Stimulated activated CD8-positive, alpha-beta memory T cell treated with anti-CD3 and anti-CD28 coated beads, Interleukin-4, amount 100 ng/mL, for 1 hour (primary cell): ENCODE measurements around the gene LRRC28.
A peak's percentile ranks its signal among the peaks of the same experiment; 100 is the strongest.

Source experiments
- DNase-seq, 2 donors: peaks; one replicate each; pipeline ENCODE4 v3.0.0-alpha.2; 2020; ENCODE audit warnings: low read depth in 2 of 2, low spot score in 1 of 2

LRRC28 gene

DNA sequence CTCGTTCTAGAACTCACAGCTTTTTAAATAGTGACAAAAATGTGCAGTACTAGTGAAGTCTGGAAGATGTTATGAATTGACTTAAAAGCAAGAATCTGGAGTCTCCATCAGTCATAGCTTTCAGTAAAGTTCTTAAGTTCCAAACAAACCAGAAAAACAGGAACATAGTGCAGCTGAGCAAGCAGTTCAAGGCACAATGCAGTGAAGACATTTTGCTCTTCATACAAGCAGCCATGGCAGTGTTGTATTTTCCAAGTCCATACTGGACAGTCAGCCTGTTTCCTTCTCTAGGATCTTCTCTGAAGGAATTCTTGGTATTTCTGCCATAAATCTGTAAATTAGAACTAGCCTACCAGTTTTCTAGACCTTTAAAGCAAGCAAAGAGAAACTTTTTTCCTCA is 90.5 kb downstream of the LRRC28 start:
- DNase-seq: no peak

DNA sequence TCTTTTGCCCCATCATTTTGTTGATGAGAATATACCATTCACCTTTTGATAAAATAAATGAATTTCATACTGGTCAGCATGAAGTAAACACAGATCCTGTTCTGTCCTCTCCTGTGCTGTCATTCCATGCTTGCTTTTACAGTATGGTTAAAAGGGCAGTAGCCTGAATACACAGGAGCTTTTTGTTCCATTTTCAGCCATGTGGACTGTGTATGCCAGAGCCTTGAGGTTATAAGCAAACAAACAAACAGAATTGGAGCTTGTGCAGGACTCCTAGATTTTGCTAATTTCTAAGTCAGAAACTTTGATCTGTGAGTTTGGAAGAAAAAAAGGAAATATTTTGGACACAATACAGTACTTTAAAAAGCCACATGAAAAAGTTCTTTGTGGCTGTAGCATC is 91.9 kb downstream of the LRRC28 start:
- no peak for DNase-seq

DNA sequence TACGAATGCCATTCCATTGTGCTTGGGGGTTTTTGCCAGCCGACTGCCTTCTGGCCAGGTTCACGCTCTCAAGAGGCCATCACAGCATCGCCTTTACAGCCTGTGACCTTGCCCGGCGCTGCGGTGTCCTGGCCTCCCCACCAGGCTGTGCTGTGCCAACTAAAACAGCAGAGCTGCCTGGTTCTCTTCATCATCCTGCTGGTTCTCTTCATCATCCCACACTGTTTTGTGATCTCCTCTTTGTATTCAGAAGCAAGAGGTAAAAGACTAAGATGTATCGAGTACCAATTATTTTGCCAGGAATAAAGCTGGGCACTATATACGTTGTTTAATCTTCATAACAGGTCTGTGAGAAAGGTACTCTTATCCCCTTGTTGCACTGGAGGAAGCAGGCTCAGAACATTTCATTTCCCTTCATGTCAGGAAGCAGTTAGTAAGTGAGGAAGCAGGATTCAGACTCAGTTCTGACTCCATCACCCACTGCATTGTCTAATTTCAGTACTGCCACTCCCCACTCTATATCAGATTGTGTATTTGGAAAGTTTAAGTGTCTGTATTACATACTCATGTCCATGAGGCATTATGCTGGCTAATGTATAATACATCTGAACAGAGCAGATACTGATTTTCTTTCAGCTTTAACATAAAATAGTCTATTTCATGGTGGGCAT is 92.7 kb downstream of the LRRC28 start:
- DNase-seq: peak; percentile 13 to 38

DNA sequence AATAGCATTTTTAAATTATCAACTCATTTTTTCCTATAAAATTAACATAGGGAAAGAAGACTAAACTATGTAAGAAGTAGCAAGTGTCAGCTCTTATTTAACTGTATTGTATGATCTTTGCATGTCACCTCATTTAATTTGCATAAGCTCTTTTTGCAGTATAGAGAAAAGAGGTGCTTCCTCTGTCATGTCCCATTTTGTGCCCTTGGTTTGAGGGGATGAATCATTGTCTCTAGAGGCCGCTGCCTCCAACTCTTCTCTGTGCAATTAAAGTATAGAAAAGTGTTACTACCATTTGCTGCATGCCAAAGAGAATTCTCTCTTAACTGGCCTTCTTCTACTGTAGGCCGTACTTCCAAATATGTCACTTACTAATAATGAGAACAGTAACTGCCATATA is 93.4 kb downstream of the LRRC28 start:
- no peak for DNase-seq

DNA sequence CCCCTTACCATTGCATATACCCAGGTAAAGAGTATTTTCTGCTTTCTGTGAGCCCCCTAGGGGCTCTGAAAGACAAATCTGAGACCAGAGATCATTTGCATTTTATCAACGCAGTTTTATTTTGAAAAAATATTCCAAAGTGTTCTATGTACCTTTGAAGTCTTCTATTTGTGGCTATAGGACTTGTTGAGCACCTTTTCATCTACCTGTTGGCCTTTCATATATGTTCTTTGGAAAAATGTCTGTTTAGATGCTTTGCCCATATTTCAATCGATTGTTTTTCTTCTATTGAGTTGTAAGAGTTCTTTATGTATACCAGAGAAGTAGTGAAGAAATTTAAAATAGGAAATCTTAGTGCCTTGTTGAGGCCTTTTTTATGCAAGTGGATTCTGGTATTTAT is 94.0 kb downstream of the LRRC28 start:
- no peak for DNase-seq

DNA sequence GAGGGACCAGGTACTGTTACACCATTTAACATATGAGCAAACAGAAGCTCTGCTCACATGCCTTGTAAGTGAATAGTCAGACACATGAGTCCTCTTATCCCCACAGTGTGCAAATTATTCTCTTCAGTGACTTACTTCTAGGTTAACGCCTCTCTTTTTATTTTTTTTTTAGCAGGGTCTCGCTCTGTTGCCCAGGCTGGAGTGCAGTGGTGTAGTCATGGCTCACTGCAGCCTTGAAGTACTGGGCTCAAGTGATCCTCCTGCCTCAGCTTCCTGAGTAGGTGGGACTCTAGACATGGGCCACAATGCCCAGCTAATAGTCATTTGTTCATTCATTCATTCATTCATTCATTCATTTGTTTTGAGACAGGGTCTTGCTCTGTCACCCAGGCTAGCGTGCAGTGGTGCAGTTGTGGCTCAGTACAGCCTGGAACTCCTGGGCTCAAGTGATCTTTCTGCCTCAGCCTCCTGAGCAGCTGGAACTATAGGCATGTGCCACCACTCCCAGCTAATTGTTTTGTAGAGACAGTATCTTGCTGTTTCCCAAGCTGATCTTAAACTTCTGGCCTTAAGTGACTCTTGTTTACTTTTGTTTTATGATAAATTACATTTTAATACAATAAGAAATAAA is 94.7 kb downstream of the LRRC28 start:
- no peak for DNase-seq

DNA sequence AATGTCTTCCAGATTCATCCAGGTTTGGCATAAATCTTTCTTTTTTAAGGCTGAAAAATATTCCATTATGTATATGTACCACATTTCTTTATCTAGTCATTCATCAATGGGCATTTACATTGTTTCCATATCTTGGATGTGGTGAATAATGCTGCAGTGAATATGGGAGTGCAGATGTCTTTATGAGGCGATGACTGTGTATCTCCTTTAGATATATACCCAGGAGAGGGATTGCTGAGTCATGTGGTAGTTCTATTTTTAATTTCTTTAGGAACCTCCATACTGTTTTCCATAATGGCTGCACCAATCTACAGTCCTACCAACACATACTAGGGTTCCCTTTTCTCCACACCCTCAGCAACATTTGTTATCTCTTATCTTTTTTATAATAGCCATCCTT is 96.3 kb downstream of the LRRC28 start:
- DNase-seq: no peak

DNA sequence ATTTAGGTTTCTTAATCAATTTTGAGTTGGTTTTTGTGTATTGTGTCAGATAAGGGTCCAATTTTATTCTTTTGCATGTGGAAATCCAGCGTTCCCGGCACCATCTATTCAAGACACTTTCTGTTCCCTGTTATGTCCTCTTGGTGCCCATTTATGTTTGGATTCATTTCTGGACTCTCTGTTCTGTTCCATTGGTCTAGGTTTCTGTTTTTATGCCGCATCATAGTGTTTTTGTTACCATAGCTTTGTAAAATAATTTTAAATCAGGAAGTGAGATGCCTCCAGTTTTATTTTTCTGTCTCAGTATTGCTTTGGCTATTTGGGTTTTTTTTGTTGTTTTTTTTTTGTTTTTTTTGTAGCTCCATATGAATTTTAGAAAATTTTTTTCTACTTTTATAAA is 97.1 kb downstream of the LRRC28 start:
- DNase-seq: no peak

DNA sequence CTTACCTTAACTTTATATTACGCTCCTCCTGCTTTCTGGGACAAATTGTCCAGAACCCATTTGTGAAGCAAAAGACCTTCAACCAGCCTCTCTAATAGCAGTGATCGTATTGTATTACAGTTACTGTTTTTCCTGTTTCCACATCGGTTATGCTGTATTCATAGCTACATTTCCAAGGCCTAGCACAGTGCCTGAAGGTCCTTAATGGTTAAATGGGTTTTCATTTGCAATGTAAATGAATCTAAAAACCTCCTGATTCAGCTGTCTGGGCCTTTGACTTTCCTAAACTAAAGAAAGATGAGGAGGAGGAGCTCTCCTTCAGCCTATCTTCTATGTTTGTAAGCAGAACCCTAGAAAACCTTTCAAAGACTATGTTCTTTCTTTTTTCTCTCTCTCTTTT is 99.1 kb downstream of the LRRC28 start:
- DNase-seq: no peak

DNA sequence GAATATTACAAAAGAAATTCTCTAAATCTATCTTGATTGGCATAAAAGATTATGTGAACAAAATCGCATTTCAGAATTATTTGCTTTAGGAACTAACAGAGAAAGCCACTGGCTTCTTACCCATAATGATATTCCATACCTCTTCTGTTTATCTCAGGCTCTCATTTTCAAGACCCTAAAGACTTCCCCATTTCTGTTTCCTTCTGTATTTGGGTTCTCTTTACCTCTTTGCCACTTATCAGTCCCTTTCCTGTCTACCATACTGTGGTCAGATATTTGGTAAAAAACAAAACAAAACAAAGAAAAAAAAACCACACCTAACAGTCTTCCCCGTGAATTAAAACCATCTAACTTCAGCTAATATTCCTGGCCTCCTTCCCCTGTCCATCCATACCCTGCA is 108.5 kb downstream of the LRRC28 start:
- DNase-seq: no peak

DNA sequence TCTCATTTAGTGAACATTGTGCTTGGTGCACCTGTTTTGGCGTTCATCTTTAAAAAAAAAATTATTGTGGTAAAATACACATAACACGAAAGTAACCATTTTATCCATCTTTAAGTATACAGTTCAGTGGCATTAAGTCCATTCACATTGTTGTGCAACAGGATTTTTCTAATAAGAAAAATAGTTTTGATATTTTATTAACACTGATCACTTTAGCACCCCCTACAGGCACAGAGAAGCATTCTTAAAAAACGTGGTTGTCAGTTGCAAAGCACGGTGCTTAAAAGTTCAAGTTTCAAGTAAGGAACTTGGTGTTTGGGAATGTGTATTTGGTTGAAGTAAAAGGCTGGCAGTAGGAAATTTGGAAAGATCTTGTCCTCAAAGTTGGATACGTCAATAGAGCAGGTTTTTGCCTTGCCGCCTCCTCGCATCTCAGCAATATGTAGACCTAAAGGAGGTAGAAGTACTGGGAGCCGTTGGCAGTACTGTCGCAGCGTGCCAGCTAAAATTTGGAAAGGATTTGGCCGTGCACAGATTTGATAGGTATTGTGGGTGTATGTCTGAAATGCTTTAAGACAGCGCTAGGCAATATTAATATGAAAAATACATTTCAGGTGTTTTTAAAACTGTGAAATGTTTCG is 110.4 kb downstream of the LRRC28 start:
- no peak for DNase-seq

DNA sequence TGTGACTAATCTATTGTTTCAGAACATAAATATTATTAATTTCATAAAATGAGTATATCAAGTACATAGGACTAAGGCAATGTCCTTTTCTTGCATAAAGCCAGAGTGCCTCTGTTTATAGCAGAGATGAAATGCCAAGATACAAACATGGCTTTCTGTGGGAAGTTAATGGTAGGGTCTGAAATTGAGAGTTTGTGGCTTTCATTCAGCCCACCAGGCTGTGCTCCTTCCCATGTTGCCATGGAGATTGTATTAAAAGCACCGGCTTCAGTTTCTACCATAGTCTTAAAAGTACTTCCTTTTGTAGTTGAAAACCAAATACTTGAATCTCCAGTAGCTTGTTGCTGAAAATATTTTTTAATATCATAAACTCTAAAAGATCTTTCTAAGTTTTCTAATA is 114.0 kb downstream of the LRRC28 start:
- no peak for DNase-seq

DNA sequence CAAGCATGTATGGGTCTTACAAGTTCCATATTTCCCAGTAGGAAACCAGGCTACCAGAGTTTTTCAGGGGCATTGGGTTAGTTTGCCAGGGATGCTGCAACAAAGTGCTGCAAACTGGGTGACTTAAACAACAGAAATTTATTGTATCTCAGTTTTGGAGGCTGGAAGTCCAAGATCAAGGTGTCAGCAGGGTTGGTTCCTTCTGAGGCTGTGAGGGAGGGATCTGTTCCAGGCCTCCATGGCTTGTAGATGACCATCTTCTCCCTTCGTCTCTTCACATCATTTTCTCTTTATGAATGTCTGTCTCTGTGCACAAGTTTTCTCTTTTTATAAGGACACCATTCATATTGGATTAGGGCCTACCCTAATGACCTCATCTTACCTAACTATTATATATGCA is 114.7 kb downstream of the LRRC28 start:
- no peak for DNase-seq

DNA sequence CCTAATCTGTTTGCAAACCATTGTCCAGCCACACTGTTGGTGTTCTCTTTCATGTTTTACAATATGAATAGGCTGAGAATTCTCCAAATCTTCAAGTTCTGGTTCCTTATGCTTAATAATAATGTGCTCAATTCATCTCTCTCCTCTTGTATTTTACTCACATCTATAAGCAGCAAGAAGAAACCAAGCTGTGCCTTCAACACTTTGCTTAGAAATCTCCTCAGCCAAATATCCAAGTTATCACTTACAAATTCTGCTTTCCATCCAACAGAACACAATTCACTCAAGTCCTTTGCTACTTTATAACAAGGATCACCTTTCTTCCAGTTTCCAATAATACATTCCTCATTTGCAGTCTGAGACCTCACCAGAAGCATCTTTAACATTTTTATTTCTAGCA is 117.5 kb downstream of the LRRC28 start:
- DNase-seq: no peak

DNA sequence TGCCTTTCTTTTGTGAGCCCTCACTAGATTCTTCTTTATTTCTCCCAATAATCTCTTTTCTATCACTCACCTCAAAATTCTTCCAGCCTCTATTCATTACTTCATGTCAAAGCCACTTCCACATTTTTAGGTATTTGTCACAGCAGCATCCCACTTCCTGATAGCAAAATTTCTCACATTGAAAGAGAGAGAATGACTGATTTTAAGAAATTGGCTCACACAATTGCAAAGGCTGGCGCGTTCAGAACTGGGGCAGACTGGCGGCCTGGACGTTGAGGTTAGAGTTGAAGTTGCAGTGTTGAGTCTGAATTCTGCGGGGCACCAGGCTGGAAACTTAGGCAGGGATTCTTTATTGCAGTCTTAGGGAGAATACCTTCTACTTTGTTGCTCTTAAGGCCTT is 117.9 kb downstream of the LRRC28 start:
- DNase-seq: no peak

DNA sequence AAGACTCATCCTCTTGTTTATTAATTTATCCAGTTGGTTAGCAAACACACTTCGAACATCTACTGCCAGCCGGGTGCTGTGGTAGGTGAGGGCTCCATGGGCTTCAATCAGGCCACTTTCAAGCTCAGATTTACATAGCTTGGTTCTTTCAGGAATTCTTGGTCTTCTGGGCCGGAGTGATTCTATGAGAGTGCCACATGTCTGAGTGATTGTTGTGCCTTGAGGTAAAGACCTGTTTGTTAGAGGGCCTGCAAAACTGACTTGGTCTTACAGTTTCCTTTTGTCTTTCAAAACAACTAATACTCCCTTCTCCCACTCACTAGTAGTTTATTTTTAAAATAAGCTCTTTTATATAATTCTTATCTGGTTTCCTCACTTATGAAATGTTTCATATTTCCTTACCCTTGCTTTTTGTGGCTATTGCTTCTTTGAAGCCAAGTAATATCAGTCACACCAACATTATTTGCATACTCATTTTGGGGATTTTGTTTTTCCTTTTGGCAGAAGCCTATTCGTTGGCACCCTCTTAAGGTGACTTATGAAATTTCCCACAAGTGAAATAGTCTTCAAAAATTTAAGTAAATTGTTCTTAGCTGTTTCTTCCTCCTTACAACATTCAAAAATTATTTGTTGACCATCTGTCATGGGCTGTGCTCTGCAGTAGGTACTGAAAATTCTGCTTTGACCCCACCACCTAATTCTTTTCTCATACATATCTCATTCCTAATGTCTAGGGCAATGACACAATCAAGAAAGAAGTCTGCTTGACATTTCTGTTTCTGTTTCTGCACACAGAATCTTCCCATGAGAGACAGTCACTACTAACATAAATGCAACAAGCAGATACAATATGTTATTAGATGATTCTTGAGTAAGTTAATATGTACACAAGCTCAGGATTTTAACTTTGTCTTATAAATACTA is 120.2 kb downstream of the LRRC28 start:
- no peak for DNase-seq

DNA sequence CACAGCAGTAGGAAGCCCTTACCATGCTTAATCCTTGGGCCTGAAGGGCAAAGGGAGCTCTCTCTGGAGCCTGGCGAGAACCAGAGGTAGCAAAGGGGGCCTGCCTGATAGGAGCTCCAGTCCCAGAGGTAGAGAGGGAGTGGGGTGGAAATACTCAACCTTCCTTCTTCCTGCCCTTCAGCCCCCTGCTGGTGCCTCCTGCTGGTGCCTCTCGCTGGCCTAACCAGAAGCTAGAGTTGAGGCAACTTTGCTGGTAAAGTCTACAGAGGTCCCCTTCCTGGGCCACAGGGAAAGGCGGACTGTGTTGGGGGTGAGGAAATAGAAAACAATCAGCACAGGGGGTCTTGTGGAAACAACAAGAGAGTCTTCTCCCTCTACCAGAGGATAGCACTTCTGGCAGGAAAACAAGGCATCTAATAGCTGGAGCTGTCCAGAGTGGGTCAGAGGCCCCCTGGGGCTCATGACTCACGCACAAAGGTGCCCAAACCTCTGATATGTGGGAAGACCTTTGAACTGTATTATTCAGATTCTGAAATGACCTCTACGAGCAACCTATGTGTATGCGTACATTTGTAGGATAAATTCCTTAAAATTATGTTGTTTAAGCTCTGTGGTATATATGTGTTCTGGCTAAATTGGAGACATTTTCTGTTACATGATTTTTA is 133.9 kb downstream of the LRRC28 start:
- DNase-seq: no peak

DNA sequence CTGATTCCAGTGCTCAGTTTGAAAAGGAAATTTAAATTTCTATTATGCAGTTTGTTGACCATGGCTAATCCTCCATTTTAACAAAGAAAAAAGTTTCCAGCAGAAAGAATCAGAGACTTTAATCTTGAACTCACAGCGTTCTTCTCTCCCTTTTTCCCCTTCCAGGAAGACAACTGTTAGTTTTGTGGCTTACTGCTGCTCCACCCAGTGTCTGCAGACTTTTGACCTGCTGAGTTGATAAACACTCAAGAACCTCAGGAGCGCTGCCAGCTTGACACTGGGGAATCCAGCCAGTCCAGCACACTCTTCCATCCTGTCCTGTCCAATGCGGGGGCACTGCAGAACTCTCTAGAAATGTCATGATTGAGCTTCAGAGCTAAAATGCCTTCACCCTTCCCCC is 134.6 kb downstream of the LRRC28 start:
- DNase-seq: no peak

DNA sequence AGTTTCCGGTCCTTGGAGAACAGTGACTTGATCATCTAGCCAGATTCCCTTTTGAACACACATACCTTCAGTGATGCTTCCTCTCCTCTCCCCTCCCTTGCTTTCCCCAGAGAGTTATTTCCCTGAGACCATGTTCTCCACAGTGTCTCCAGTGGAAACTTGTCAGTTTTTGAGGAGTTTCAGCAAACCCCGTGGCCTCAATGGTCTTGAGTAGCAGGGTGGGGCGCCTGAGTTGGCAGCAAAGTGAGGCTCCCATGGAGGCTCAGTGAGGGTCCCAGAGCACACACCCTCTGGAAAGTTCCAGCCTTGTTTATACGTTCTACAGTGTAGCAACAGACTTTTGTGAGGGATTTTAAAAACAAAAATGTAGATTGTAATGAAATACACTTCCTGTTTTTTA is 135.1 kb downstream of the LRRC28 start:
- DNase-seq: no peak

DNA sequence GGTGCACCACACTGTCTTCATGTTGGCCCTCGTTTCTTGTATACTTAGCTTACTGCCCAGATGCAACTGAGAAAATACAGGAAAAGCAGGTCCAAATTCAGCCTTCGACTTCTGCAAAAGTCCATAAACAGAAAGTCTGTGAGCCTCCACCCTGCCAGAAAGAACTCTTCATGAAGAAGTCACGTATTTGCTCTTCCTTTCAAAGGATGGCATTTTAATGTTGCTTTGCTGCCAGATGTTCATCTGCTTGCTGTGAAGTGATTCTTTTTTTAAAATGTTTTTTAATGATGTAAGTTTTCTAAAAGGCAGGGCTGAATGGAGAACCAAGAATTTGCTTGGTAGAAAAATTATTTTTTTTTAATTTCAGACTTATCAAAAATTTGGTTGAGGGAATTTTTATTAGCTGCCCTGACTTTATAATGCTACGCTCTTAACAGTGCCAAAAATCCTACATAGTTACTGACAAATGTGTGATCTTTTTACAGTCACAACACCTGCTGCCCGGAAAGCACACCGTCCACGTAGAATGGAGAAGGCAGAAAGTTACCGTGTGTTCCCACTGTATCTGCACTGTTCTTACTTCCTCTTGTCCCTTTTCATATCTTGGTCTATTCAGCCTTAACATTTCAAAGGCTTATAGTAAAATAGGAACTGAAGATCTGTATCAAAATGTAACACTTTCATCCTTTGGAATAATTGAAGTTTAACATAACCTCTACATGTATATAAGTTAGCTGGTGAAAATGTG is 136.3 kb downstream of the LRRC28 start:
- no peak for DNase-seq

DNA sequence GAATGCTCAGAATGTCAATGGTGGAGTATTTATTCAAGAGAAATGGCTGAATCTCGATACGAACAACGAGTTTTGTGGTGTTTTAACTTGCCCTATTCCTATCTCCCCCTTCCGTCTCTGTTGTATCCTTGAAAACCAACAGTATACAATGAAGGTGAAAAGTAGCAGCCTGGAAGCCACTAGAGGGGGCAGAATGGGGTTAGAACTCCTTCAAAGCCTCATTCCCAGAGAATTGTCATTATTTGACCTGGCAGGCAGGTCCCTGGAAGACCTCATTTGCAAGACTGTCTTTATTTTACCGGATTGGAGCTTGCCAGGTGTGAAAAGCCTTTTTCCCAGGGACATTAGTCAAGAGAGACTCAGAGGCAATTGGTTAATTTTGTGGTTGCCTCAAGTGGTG is 139.4 kb downstream of the LRRC28 start:
- no peak for DNase-seq
